Nephron progenitor cell (in vitro differentiated cells): ENCODE data around the gene HOMER3.

Experiments
- DNase-seq: peaks from one replicate; pipeline ENCODE4 v3.0.0; 2021
- H3K27ac Mint-ChIP-seq: 2 replicates; pipeline ENCODE4 v1.8.0; 2021; ENCODE audit warnings: mild to moderate bottlenecking, moderate library complexity, mixed read lengths
- H3K27me3 Mint-ChIP-seq: 2 replicates; pipeline ENCODE4 v1.8.0; 2021; ENCODE audit warnings: mild to moderate bottlenecking, low read depth, mixed read lengths; ENCODE audit not compliant: poor library complexity
- H3K36me3 Mint-ChIP-seq: 2 replicates; pipeline ENCODE4 v1.8.0; 2021; ENCODE audit warnings: low read depth, mixed read lengths
- H3K4me1 Mint-ChIP-seq: 2 replicates; pipeline ENCODE4 v1.8.0; 2021; ENCODE audit warnings: mixed read lengths
- H3K4me3 Mint-ChIP-seq: 2 replicates; pipeline ENCODE4 v1.8.0; 2021; ENCODE audit warnings: mild to moderate bottlenecking, moderate library complexity, mixed read lengths
- H3K9me3 Mint-ChIP-seq: 2 replicates; pipeline ENCODE4 v1.8.0; 2021; ENCODE audit warnings: mild to moderate bottlenecking, moderate library complexity, mixed read lengths
- CTCF ChIP-seq: fragments of 200-600 bp; sonication (generic); IDR thresholded peaks from 2 replicates; pipeline ENCODE4 v1.5.0; 2021; ENCODE audit warnings: antibody characterized with exemption

Gene HOMER3

DNA sequence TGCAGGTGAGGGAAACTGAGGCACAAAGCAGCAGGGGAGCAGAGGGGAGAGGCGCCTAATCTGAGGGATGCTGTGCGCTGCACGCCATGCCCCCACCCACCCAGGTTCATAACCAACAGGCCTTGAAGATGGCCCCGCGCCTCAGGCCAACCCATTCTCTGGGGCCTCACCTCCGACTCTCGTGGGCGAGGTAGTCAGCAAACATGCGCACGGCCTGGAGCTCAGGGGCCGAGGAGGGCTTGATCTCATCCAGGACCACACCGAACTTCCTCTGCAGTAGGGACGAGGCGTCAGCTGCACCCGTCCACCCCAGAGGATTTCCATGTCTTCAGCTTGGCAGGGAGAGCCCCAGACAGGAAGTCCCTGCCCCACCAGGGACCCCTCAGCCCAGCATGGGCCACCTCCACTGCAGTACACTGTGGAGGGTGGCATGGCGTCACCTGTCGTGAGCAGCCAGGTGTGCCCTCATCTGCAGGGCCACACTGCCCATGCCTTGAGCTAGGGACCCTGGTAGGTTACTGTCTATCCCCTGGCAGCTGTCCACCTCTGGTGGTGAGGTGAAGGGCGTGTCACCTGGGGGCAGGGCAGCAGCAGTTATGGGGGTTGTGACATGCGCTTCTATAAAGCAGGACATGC lies 30.1 kb downstream of the HOMER3 start:
- TF ChIP-seq CTCF, result no peak
- Mint-ChIP-seq H3K9me3 (no peaks in the 10 kb centered on the region), H3K27me3 (peaks cover 2% of the 10 kb centered on the region), H3K4me3 (no peak overlapping the region), H3K4me1 (no peaks in the 10 kb centered on the region), H3K27ac (no peak overlapping the region), H3K36me3 (peaks cover 17% of the 10 kb centered on the region)
- DNase-seq, result no peak

GRCh38 chr19:18910010-18910409 lies 31.0 kb downstream of the HOMER3 start:
- DNase-seq, result no peak
- Mint-ChIP-seq H3K4me3 (no peak overlapping the region), H3K27ac (no peak overlapping the region), H3K27me3 (no peaks in the 10 kb centered on the region), H3K9me3 (no peaks in the 10 kb centered on the region), H3K36me3 (peaks cover 13% of the 10 kb centered on the region), H3K4me1 (peaks cover 6% of the 10 kb centered on the region)
- no peak for TF ChIP-seq CTCF

- Mint-ChIP-seq H3K9me3 (no peaks in the 10 kb centered on the region), H3K27me3 (no peaks in the 10 kb centered on the region), H3K36me3 (peaks cover 13% of the 10 kb centered on the region), H3K4me3 (no peak overlapping the region), H3K27ac (no peak overlapping the region), H3K4me1 (peaks cover 7% of the 10 kb centered on the region)
- TF ChIP-seq CTCF, result no peak
- DNase-seq, result no peak
Observed at GRCh38 chr19:18908917-18909619, 31.9 kb downstream of the HOMER3 start.

GRCh38 chr19:18906605-18907519 lies 34.2 kb downstream of the HOMER3 start:
- no peaks in the 10 kb centered on the region for H3K27me3 Mint-ChIP-seq
- H3K36me3 Mint-ChIP-seq, result peaks cover 5% of the 10 kb centered on the region
- peaks cover 7% of the 10 kb centered on the region for H3K4me1 Mint-ChIP-seq
- no peaks in the 10 kb centered on the region for H3K9me3 Mint-ChIP-seq
- no peak for TF ChIP-seq CTCF
- DNase-seq, result no peak
- H3K27ac Mint-ChIP-seq, result no peak overlapping the region
- H3K4me3 Mint-ChIP-seq, result no peak overlapping the region

DNA sequence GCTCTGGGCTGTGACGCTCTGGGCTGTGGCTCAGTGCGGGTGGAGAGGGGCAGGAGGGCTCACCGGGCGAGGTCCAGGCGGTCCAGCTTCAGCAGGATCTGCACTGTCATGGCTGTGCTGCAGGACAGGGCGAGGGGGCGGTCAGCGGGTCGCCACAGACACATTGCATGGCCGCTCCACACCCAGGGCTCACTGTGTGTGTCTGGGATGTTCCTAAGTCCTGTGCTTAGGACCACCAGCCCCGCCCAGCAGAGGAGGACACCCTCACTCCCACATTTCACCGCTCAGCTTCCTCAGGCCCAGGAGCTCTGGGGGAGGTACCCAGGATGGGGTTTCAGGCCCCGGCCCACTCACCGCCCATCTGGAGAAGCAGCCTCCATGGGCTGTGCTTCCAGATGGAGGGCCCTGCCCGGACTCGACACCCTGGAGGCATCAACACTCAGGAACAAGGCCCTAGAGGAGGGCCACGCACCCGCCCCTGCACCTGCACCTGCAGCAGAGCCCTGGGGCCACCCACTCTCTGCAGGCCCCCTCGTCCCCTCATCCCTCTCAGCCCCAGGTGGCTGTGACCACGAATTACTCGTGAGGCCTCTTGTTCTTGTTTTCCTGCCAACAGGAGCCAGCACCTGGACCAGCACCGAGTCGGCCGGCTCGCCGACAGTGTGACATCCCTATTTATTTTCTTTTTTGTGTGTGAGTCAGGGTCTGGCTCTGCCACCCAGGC lies 35.3 kb downstream of the HOMER3 start:
- H3K27me3 Mint-ChIP-seq, result no peaks in the 10 kb centered on the region
- no peak for TF ChIP-seq CTCF
- peaks cover 17% of the 10 kb centered on the region for H3K36me3 Mint-ChIP-seq
- H3K9me3 Mint-ChIP-seq, result no peaks in the 10 kb centered on the region
- peak overlapping the region; percentile 77 for H3K27ac Mint-ChIP-seq
- H3K4me1 Mint-ChIP-seq, result peaks cover 7% of the 10 kb centered on the region
- DNase-seq, result no peak
- H3K4me3 Mint-ChIP-seq, result no peak overlapping the region
